Measurements from ENCODE around the gene WDFY4. TPM values are rescaled to one million over a fixed set of nuclear protein-coding genes. Genes with fewer than 3 reads are reported as not detected.

WDFY4 gene
- total and polyA plus RNA-seq, 2 donors (not counting 3 experiments of a cell fraction or from before 2014, with no cell fraction given): 10.1 to 10.2 TPM

- CTCF ChIA-PET: no interaction called here
- FAIRE-seq: no peak
- Histone ChIP-seq H3K4me1 (ENCODE audit: control insufficient read depth, extremely low read depth, insufficient read depth, low read length) (no peaks in the 10 kb centered on the region), H3K79me2 (ENCODE audit: control insufficient read depth, insufficient read depth, low read length) (no peaks in the 10 kb centered on the region), H4K20me1 (replicated peaks; ENCODE audit: control insufficient read depth, extremely low read depth, insufficient read depth, low read length) (no peaks in the 10 kb centered on the region), H3K9ac (replicated peaks; ENCODE audit: extremely low read depth, insufficient read depth, low read length) (no peak overlapping the region), H3K27me3 (ENCODE audit: control insufficient read depth in 2 of 2, insufficient read depth in 2 of 2, low read length in 2 of 2) (peaks cover 0 to 2% of the 10 kb centered on the region in 2 experiments), H3K9me3 (replicated peaks; ENCODE audit: control insufficient read depth, insufficient read depth, low read length) (no peaks in the 10 kb centered on the region), H2AFZ (ENCODE audit: low read depth, low read length) (no peak overlapping the region), H3K27ac (ENCODE audit: insufficient read depth, low read depth, low read length) (no peak overlapping the region), H3K4me3 (replicated peaks in 1 of 3; ENCODE audit: insufficient read depth in 1 of 3, low read depth in 1 of 3, low read length in 3 of 3) (no peak overlapping the region), H3K4me2 (ENCODE audit: insufficient read depth, low read length) (no peak overlapping the region), H3K9me1 (replicated peaks; ENCODE audit: control insufficient read depth, extremely low read depth, insufficient read depth, low read length) (no peaks in the 10 kb centered on the region), H3K36me3 (ENCODE audit: control insufficient read depth in 2 of 2, extremely low read depth in 1 of 2, insufficient read depth in 2 of 2, low read length in 2 of 2) (no peaks in the 10 kb centered on the region)
- TF ChIP-seq, protein P1, sequence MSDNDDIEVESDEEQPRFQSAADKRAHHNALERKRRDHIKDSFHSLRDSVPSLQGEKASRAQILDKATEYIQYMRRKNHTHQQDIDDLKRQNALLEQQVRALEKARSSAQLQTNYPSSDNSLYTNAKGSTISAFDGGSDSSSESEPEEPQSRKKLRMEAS (IDR thresholded peaks at IDR 0.05; ENCODE audit: insufficient read depth, insufficient read length): no peak
- no peak for TF ChIP-seq MYC (IDR thresholded peaks at IDR 0.05; ENCODE audit: low read depth, low read length)
- no peak for TF ChIP-seq EZH2 (IDR thresholded peaks at IDR 0.05; ENCODE audit: borderline replicate concordance, low read depth, low read length, severe bottlenecking)
- TF ChIP-seq POLR2A (IDR thresholded peaks at IDR 0.05; ENCODE audit: low read depth, low read length): no peak
- TF ChIP-seq FOS (IDR thresholded peaks at IDR 0.05; ENCODE audit: borderline replicate concordance, insufficient read depth, low read length): no peak
- TF ChIP-seq, protein P2, sequence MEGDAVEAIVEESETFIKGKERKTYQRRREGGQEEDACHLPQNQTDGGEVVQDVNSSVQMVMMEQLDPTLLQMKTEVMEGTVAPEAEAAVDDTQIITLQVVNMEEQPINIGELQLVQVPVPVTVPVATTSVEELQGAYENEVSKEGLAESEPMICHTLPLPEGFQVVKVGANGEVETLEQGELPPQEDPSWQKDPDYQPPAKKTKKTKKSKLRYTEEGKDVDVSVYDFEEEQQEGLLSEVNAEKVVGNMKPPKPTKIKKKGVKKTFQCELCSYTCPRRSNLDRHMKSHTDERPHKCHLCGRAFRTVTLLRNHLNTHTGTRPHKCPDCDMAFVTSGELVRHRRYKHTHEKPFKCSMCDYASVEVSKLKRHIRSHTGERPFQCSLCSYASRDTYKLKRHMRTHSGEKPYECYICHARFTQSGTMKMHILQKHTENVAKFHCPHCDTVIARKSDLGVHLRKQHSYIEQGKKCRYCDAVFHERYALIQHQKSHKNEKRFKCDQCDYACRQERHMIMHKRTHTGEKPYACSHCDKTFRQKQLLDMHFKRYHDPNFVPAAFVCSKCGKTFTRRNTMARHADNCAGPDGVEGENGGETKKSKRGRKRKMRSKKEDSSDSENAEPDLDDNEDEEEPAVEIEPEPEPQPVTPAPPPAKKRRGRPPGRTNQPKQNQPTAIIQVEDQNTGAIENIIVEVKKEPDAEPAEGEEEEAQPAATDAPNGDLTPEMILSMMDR (IDR thresholded peaks at IDR 0.05; ENCODE audit: extremely low read depth in 1 of 2, insufficient read depth in 1 of 2, low read depth in 1 of 2, low read length in 2 of 2): no peak
- no peak for TF ChIP-seq GATA2 (IDR thresholded peaks at IDR 0.05; ENCODE audit: insufficient read depth, insufficient read length, low read depth, low read length)
- TF ChIP-seq JUN (IDR thresholded peaks at IDR 0.05; ENCODE audit: borderline replicate concordance, insufficient read depth, insufficient read length, low read depth): no peak
- no peak for TF ChIP-seq POLR2AphosphoS5 (IDR thresholded peaks at IDR 0.05; ENCODE audit: insufficient read depth, low read depth, low read length)
- no peak for DNase-seq (ENCODE audit: low read depth, low spot score)
- POLR2A ChIA-PET: no interaction called here
- no TSS peak for BruUV-seq (replicated peaks)
- dilution Hi-C loops (cut with MboI; ENCODE audit: extremely low pct_ligation_motif_present, low sequenced_read_pairs): no loop called here
- intact Hi-C loops (cut with micrococcal nuclease): no loop called here
These were observed 107.4 kb downstream of the WDFY4 start for GRCh38 chr10:48792121-48792520.
